ENCODE results near the gene ACSL5. TPM values are rescaled to one million over a fixed set of nuclear protein-coding genes. Genes with fewer than 3 reads are reported as not detected.
"Not testable (repeated sequence)": the region's sequence is repeated elsewhere in the genome, so short reads cannot be mapped to it uniquely, and the experiment has no call there.

Gene ACSL5
- total RNA-seq, 1 experiment from 2014 or later, result 1.4 TPM

- Histone ChIP-seq H3K36me3 (ENCODE audit: low read depth, low read length) (no peaks in the 10 kb centered on the region), H3K4me3 (ENCODE audit: low read length) (no peak overlapping the region), H3K9ac (ENCODE audit: low read length) (no peak overlapping the region), H4K20me1 (ENCODE audit: low read length) (no peaks in the 10 kb centered on the region), H3K27ac (ENCODE audit: low read length) (no peak overlapping the region), H3K79me2 (ENCODE audit: low read length) (no peaks in the 10 kb centered on the region), H3K4me2 (ENCODE audit: low read length) (no peak overlapping the region), H2AFZ (ENCODE audit: low read length) (no peak overlapping the region), H3K4me1 (ENCODE audit: insufficient read depth, low read length) (peaks cover 22% of the 10 kb centered on the region), H3F3A (ENCODE audit: low read length, unreplicated experiment) (no peaks in the 10 kb centered on the region), H3K9me2 (replicated peaks; ENCODE audit: low read length) (no peaks in the 10 kb centered on the region), H3K9me3 (ENCODE audit: low read length) (no peaks in the 10 kb centered on the region), H3K27me3 (ENCODE audit: low read length) (no peaks in the 10 kb centered on the region)
- intact Hi-C loops (cut with micrococcal nuclease), result no loop called here
- no TSS peak for BruUV-seq (replicated peaks)
- CTCF ChIA-PET, result no interaction called here
- POLR2A ChIA-PET (ENCODE audit: unreplicated experiment), result no interaction called here
- TF ChIP-seq EZH2phosphoT487 (IDR thresholded peaks at IDR 0.05; ENCODE audit: borderline replicate concordance, low read length) (no peak), CTCF (conservative IDR thresholded peaks at IDR 0.05; ENCODE audit: low read depth, low read length) (no peak), EZH2 (IDR thresholded peaks at IDR 0.05; ENCODE audit: low read length, unreplicated experiment) (no peak)
- no peak for DNase-seq
- ATAC-seq, result no peak
Observed at GRCh38 chr10:112385201-112385600, 11.3 kb downstream of the ACSL5 start.

- POLR2A ChIA-PET (ENCODE audit: unreplicated experiment); H3K27me3 ChIP-seq (ENCODE audit: low read length); H3K36me3 ChIP-seq (ENCODE audit: low read depth, low read length); H3K4me2 ChIP-seq (ENCODE audit: low read length); BruUV-seq (replicated peaks); H3K9ac ChIP-seq (ENCODE audit: low read length); intact Hi-C loops (cut with micrococcal nuclease); H3K79me2 ChIP-seq (ENCODE audit: low read length); H4K20me1 ChIP-seq (ENCODE audit: low read length); ATAC-seq; H3K4me3 ChIP-seq (ENCODE audit: low read length); H3F3A ChIP-seq (ENCODE audit: low read length, unreplicated experiment); CTCF ChIA-PET; H3K9me3 ChIP-seq (ENCODE audit: low read length); H3K9me2 ChIP-seq (replicated peaks; ENCODE audit: low read length); DNase-seq; H3K27ac ChIP-seq (ENCODE audit: low read length); H2AFZ ChIP-seq (ENCODE audit: low read length): not testable (repeated sequence)
- H3K4me1 ChIP-seq (ENCODE audit: insufficient read depth, low read length), result peaks cover 30% of the 10 kb centered on the region
Observed at GRCh38 chr10:112388056-112388455, 14.1 kb downstream of the ACSL5 start.

GRCh38 chr10:112388548-112388947, 14.6 kb downstream of the ACSL5 start:
- no peak for ATAC-seq
- H3K9me3 ChIP-seq (ENCODE audit: low read length), result no peaks in the 10 kb centered on the region
- no TSS peak for BruUV-seq (replicated peaks)
- no peak overlapping the region for H3K4me3 ChIP-seq (ENCODE audit: low read length)
- no peaks in the 10 kb centered on the region for H3F3A ChIP-seq (ENCODE audit: low read length, unreplicated experiment)
- no peaks in the 10 kb centered on the region for H3K27me3 ChIP-seq (ENCODE audit: low read length)
- H3K9ac ChIP-seq (ENCODE audit: low read length), result no peak overlapping the region
- intact Hi-C loops (cut with micrococcal nuclease), result no loop called here
- ChIA-PET POLR2A (ENCODE audit: unreplicated experiment) (no interaction called here), CTCF (no interaction called here)
- peaks cover 26% of the 10 kb centered on the region for H3K4me1 ChIP-seq (ENCODE audit: insufficient read depth, low read length)
- H4K20me1 ChIP-seq (ENCODE audit: low read length), result no peaks in the 10 kb centered on the region
- no peaks in the 10 kb centered on the region for H3K9me2 ChIP-seq (replicated peaks; ENCODE audit: low read length)
- DNase-seq, result no peak
- no peaks in the 10 kb centered on the region for H3K79me2 ChIP-seq (ENCODE audit: low read length)
- no peak overlapping the region for H3K4me2 ChIP-seq (ENCODE audit: low read length)
- no peak overlapping the region for H2AFZ ChIP-seq (ENCODE audit: low read length)
- TF ChIP-seq EZH2 (IDR thresholded peaks at IDR 0.05; ENCODE audit: low read length, unreplicated experiment), result no peak
- TF ChIP-seq CTCF (conservative IDR thresholded peaks at IDR 0.05; ENCODE audit: low read depth, low read length), result no peak
- TF ChIP-seq EZH2phosphoT487 (IDR thresholded peaks at IDR 0.05; ENCODE audit: borderline replicate concordance, low read length), result no peak
- H3K27ac ChIP-seq (ENCODE audit: low read length), result no peak overlapping the region
- no peaks in the 10 kb centered on the region for H3K36me3 ChIP-seq (ENCODE audit: low read depth, low read length)

All from PC-3 (cell line).